ENCODE results near the gene SYCP2L.

- no peak for TF ChIP-seq ZNF837 (tag by site-specific recombination; IDR thresholded peaks at IDR 0.05)
- no peak for TF ChIP-seq ZNF274 (IDR thresholded peaks at IDR 0.05; ENCODE audit: low read length)
- TF ChIP-seq ZNF274 (tag by site-specific recombination; IDR thresholded peaks at IDR 0.05; ENCODE audit: borderline replicate concordance) = no peak
- TF ChIP-seq KLF10 (tag by site-specific recombination; IDR thresholded peaks at IDR 0.05) = no peak
- no peak for TF ChIP-seq ZFP37 (tag by site-specific recombination; IDR thresholded peaks at IDR 0.05)
- TF ChIP-seq CTCF (tag by site-specific recombination; IDR thresholded peaks at IDR 0.05) = no peak
- TF ChIP-seq ZNF121 (tag by site-specific recombination; IDR thresholded peaks at IDR 0.05) = no peak
- TF ChIP-seq ZNF529 (tag by site-specific recombination; IDR thresholded peaks at IDR 0.05; ENCODE audit: insufficient replicate concordance) = no peak
- TF ChIP-seq, protein P1, sequence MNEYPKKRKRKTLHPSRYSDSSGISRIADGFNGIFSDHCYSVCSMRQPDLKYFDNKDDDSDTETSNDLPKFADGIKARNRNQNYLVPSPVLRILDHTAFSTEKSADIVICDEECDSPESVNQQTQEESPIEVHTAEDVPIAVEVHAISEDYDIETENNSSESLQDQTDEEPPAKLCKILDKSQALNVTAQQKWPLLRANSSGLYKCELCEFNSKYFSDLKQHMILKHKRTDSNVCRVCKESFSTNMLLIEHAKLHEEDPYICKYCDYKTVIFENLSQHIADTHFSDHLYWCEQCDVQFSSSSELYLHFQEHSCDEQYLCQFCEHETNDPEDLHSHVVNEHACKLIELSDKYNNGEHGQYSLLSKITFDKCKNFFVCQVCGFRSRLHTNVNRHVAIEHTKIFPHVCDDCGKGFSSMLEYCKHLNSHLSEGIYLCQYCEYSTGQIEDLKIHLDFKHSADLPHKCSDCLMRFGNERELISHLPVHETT (tag by site-specific recombination; IDR thresholded peaks at IDR 0.05) = no peak
- TF ChIP-seq ZBTB7A (tag by site-specific recombination; IDR thresholded peaks at IDR 0.05; ENCODE audit: low read depth) = no peak
- no peak for TF ChIP-seq MYNN (tag by site-specific recombination; IDR thresholded peaks at IDR 0.05; ENCODE audit: borderline replicate concordance)
- no peak for TF ChIP-seq ZNF391 (tag by site-specific recombination; IDR thresholded peaks at IDR 0.05; ENCODE audit: borderline replicate concordance, low read depth)
- no peak for TF ChIP-seq PRDM1 (tag by site-specific recombination; IDR thresholded peaks at IDR 0.05)
- TF ChIP-seq FEZF1 (tag by site-specific recombination; IDR thresholded peaks at IDR 0.05) = no peak
Observed at GRCh38 chr6:10901770-10902169, 14.9 kb downstream of the SYCP2L start.
